Stimulated activated CD4-positive, alpha-beta T cell treated with anti-CD3 and anti-CD28 coated beads, Interleukin-15, amount 100 ng/mL, for 48 hours (primary cell): ENCODE measurements around the gene DAZAP2.

Experiments used
- DNase-seq, 2 donors: peaks; one replicate each; pipeline ENCODE4 v3.0.0-alpha.2; 2020; ENCODE audit warnings: low read depth in 2 of 2

DAZAP2 gene

GRCh38 chr12:51238510-51239334 lies at the start of gene DAZAP2:
Gene DAZAP2 (plus strand): TSS chr12:51238826. CDS start chr12:51238908, 82 bp downstream.
- DNase-seq: peak; percentile 92 to 93

- DNase-seq: no peak
Measured at GRCh38 chr12:51189790-51190355, 48.8 kb upstream of the DAZAP2 start.

DNA sequence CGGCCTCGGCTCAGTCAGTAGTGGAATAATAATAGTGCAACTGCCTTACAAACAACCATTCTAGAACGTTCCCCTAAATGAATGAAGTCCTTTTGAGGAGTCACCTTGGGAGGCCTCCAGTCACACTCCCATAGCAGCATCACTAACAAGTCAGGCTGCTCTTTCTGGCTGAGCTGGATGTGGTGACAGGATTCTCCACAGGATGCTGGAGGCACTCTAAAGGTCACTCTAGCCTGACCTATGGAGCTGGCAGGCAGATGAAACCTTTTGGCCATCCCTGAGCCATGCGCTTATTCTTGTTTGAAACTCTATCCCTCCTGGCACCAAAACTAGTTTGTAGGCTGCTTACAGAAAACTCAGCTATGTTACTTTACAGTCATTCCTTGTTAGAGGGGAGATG lies 47.8 kb upstream of the DAZAP2 start:
- no peak for DNase-seq

- no peak for DNase-seq
Measured at GRCh38 chr12:51191516-51192283, 46.9 kb upstream of the DAZAP2 start.

DNA sequence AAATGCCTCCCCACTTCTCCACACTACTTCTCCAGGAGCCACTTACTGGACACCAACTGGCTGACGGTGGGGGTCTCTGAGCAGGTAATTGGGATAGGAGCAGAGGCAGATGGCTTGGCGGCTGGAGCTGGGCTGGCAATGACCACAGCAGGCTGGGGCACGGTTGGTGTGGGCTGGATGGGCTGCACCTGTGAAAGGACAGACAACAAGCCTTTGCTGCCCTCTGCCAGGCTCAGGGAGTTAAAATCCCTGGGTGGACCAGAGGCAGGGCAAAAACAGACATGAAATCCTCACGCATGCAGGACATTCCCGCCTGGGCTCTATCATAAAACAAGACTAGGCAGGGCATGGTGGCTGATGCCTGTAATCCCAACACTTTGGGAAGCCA lies 46.3 kb upstream of the DAZAP2 start:
- no peak for DNase-seq

DNA sequence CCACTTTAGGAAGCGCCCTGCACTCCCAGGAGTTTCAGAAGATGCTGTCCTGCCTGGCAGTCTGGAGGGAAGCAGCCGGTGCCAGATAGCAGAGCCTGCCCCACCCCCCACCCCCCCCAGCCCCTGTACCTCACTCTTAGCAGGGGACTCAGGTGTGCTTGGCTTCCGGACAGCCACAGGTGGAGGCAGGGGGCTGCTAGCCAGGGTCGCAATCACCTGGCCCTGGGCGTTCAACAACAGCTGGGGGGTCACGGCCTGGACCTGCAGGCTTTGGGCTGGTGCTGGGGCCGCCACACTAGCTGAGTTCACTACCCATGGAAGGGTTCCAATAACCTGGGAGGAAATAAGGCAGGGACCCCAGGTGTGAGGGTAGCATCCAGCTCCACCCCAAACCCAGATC lies 42.8 kb upstream of the DAZAP2 start:
- no peak for DNase-seq

DNA sequence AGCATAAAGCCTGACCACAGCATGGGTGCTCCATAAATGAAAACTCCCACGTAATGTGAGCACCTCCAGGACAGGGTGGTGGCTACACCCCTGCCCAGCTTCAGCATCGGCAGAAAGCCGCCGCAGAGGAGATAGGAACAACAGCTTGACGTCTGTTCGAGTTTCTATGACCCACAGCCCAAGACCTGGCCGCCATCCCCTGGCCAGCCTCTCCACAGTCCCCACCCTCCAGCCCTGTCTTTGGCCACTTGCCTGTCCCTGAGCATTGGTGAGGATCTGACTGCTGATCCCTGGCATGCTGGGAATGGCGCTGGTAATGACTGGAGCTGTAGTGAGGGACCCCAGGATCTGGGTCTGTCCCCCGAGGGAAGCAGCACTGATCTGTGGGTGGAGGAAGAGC lies 42.1 kb upstream of the DAZAP2 start:
- DNase-seq: no peak

DNA sequence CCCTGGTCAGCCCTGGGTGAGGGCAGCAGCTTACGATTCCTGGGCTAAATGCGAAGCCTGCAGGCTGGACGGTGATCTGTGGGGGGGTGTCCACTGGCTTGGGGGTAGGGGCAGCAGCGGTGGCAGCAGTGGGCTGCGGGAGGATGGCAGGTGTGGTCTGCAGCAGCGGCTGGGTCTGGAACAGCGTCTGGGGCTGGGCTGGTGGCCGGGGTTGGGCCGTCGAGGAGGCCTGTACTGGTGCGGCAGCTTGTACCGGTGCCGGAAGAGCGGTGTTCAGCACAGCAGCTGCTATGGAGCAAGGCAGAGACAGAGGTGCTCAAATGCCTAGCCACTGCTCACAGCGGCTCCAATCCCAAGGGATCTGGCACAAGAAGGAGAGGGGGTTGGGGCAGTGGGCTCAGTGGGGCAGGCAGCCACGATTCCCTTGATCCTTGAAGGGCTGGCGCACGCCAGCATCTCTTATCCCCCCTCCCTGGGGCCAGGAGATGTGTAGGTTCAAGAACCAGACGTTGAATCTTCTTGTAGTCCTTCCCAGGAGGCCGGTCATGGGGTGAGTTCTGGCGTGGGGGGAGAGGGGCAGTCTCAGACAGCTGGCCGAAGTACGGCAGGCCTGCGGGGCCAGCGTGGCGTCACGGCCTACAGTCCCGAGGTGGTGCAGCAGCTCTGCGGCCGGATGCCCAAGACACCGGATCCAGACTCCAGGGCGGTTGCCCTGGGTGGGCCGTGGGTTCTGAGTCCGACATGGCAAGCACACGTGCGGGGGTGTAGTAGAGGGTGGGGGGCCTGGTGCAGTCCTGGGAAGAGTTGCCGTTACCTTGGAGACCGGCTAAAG lies 40.7 kb upstream of the DAZAP2 start:
- no peak for DNase-seq

DNA sequence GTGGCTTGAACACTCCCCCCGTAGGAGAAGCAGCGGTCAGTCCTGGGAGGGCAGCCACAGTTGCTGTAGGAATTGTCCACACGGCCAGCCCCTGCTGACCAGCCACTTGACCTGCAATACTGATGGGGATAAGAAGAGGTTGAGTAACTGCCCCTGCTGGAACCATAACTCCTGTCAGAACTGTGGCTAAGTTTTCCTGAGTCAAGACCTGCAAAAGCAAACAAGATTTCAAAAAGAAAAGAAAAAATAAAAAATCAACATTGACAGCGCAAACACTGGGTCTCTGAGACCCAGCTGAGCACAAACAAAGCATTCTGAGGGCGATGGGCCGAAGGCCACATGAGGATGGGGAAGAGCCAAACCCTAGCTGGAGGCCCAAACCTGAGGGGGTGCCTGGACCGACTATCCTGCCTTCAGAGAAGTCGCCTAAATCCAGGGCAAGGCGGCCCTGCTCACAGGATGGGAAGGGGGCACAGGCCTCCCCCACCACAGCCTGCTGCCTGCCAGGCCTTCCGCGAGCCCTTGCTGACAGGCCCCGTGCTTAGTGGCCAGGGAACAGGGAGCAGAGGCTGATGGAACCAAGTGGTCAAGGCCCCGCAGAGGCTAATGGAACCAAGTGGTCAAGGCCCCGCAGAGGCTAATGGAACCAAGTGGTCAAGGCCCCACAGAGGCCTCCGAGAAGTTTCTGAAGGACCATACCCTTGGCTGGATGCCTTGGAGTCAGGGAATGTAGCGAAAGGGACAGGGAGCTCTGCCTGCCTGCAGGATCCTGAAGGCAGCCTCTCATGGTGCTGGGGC lies 39.9 kb upstream of the DAZAP2 start:
- no peak for DNase-seq

GRCh38 chr12:51199366-51199945 lies 39.2 kb upstream of the DAZAP2 start:
- DNase-seq: no peak

DNA sequence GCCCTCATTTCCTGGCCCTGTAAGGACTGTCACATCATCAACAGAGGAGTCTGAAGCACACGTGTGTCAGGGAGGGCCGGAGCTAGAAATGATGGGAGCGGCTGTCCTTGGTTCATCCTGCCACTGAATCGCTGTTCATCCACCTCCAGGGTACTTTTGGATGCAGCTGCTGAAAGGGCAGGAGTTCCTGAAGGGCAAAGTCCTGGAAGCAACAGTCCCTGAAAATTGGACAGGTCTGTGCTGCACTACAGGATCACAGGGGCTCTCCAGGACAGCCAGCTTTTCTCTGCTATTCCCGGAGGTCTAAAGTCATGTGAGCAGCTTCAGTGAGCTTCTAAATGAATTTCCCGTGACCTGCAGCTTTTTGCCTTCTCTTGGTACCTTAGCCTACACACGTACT lies 38.5 kb upstream of the DAZAP2 start:
- DNase-seq: no peak

DNA sequence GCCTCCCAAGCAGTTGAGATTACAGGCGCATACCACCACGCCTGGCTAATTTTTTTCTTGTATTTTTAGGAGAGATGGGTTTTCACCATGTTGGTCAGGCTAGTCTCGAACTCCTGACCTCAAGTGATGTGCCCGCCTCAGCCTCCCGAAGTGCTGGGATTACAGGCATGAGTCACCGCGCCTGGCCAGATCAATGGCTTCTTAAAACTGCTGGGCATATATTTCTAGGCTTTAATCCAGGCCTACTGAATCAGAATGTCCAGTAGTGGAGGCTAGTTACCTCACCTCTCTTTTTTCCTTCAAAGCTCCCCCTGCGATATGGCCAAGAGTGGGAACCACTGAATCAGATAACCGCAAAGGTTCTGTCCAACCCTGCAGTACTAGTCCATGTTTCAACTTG lies 37.8 kb upstream of the DAZAP2 start:
- DNase-seq: no peak

GRCh38 chr12:51202718-51203117 lies 35.9 kb upstream of the DAZAP2 start:
- DNase-seq: no peak

- no peak for DNase-seq
Measured at GRCh38 chr12:51205350-51205749, 33.3 kb upstream of the DAZAP2 start.

DNA sequence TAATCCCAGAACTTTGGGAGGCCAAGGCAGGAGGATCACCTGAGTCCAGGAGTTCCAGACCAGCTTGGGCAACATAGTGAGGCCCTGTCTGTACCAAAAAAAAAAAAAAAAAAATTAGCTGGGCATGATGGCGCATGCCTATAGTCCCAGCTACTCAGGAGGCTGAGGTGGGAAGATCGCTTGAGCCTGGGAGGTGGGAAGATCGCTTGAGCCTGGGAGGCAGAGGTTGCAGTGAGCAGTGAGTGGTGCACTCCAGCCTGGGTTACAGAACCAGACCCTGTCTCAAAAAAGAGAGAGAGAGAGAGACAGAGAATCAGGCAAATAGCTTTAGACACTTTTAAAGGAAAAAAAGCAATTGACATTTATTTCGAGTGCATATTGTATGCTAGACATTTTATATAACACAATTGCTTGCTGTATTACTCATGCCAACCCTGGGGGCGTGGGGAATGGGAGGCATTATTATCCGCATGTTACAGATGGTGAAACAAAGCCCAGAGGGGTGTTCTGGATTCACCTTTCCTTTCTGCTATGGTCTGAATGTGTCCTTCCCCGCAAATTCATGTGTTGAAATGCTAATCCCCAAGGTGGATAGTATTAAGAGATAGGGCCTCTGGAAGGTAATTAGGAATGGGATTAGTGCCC lies 30.5 kb upstream of the DAZAP2 start:
- DNase-seq: no peak

GRCh38 chr12:51209259-51209658 lies 29.4 kb upstream of the DAZAP2 start:
- no peak for DNase-seq

- no peak for DNase-seq
Measured at GRCh38 chr12:51210690-51211395, 27.8 kb upstream of the DAZAP2 start.

DNA sequence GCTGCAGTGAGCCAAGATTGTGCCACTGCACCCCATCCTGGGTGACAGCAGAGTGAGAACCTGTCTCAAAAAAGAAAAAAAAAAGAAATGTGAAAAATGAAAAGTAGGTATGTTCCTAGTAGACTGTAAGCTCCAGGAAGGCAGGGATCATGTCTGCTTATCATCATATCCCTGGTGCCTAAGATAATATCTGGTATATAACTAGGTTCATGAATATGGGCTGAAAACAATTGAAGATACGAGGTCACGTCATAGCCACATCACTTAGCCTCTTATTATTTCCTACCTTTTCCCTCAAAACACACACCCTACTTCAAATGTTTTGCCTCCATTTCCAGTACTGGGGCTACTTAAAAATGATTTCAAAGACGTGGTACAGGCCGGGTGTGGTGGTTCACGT lies 23.7 kb upstream of the DAZAP2 start:
- no peak for DNase-seq

- no peak for DNase-seq
Measured at GRCh38 chr12:51216642-51217041, 22.0 kb upstream of the DAZAP2 start.
